Spinal cord (tissue), 10 donors: ENCODE measurements around the gene UROS. TPM values are rescaled to one million over a fixed set of nuclear protein-coding genes. Genes with fewer than 3 reads are reported as not detected.
A peak's percentile ranks its signal among the peaks of the same experiment; 100 is the strongest.

Source experiments
- DNase-seq, 6 donors: peaks; one replicate each; pipeline versions ENCODE4 v3.0.0 to v3.0.0-alpha.2; 2013 to 2015; ENCODE audit warnings: low spot score in 6 of 6, low read depth in 4 of 6
- H3K27ac ChIP-seq: one replicate; pipeline ENCODE4 v1.5.1; 2013; ENCODE audit warnings: low read depth, low read length, control low read depth
- H3K27me3 ChIP-seq: one replicate; pipeline ENCODE4 v1.6.1; 2013; ENCODE audit warnings: low read length; ENCODE audit not compliant: control insufficient read depth, insufficient read depth
- H3K36me3 ChIP-seq: one replicate; pipeline ENCODE4 v1.6.1; 2013; ENCODE audit warnings: low read length; ENCODE audit not compliant: control insufficient read depth, insufficient read depth
- H3K4me1 ChIP-seq: one replicate; pipeline ENCODE4 v1.6.1; 2013; ENCODE audit warnings: low read length; ENCODE audit not compliant: control insufficient read depth, insufficient read depth
- H3K4me3 ChIP-seq: one replicate; pipeline ENCODE4 v1.5.1; 2013; ENCODE audit warnings: low read depth, low read length, control low read depth
- H3K9me3 ChIP-seq: one replicate; pipeline ENCODE4 v1.6.1; 2013; ENCODE audit warnings: low read length; ENCODE audit not compliant: control insufficient read depth, insufficient read depth
- WGBS: methylation state at CpG from one replicate; pipeline ENCODE4 v1.1.5; 2013; ENCODE audit warnings: missing lambda C conversion rate; ENCODE audit not compliant: insufficient coverage; 5-methylcytosine and 5-hydroxymethylcytosine counted together
- polyA plus RNA-seq, 2 donors: library from polyadenylated mRNA; unstranded; fragments of 120-200 nt; gene quantifications; one replicate each; pipeline ENCODE4 v1.2.1, GENCODE V29; 2013; ENCODE audit not compliant: insufficient read length in 2 of 2
- total RNA-seq, 2 donors: library from RNA; depleted of rRNA in 1 of 2; stranded (reverse); fragments of 120-200 nt in 1 of 2; fragments of >200 nt in 1 of 2; gene quantifications; one replicate each; pipeline versions ENCODE4 v1.2.3 to v1.2.4, GENCODE V29; 2013 to 2014
- donor health status: healthy.

UROS gene
- total and polyA plus RNA-seq, 4 donors: 61.9 to 88.6 (median 83.2) TPM

GRCh38 chr10:125850766-125851731 lies 28.0 kb upstream of the UROS start:
- Histone ChIP-seq H3K4me3 (no peak overlapping the region), H3K36me3 (peaks cover 21% of the 10 kb centered on the region), H3K9me3 (no peaks in the 10 kb centered on the region), H3K27me3 (no peaks in the 10 kb centered on the region), H3K27ac (no peak overlapping the region), H3K4me1 (no peaks in the 10 kb centered on the region)
- no CpG with 5 or more reads among the region's 2 CpGs for WGBS
- DNase-seq: no peak

GRCh38 chr10:125849448-125849847 lies 26.4 kb upstream of the UROS start:
- 90% methylated on average over 1 of the region's 7 CpGs for WGBS
- peaks cover 7% of the 10 kb centered on the region for H3K4me1 ChIP-seq
- DNase-seq: no peak
- H3K36me3 ChIP-seq: peaks cover 20% of the 10 kb centered on the region
- H3K4me3 ChIP-seq: no peak overlapping the region
- H3K27me3 ChIP-seq: no peaks in the 10 kb centered on the region
- no peaks in the 10 kb centered on the region for H3K9me3 ChIP-seq
- no peak overlapping the region for H3K27ac ChIP-seq

GRCh38 chr10:125848857-125849256 lies 25.8 kb upstream of the UROS start:
- no peaks in the 10 kb centered on the region for H3K9me3 ChIP-seq
- no peak for DNase-seq
- H3K27me3 ChIP-seq: no peaks in the 10 kb centered on the region
- H3K4me1 ChIP-seq: peaks cover 7% of the 10 kb centered on the region
- 67% methylated on average over 1 of the region's 2 CpGs for WGBS
- H3K27ac ChIP-seq: no peak overlapping the region
- peaks cover 20% of the 10 kb centered on the region for H3K36me3 ChIP-seq
- no peak overlapping the region for H3K4me3 ChIP-seq

- H3K27ac ChIP-seq: no peak overlapping the region
- H3K4me3 ChIP-seq: no peak overlapping the region
- peaks cover 7% of the 10 kb centered on the region for H3K4me1 ChIP-seq
- 93% methylated on average over 1 of the region's 2 CpGs for WGBS
- H3K36me3 ChIP-seq: peaks cover 20% of the 10 kb centered on the region
- no peaks in the 10 kb centered on the region for H3K9me3 ChIP-seq
- no peaks in the 10 kb centered on the region for H3K27me3 ChIP-seq
- DNase-seq: no peak
Observed at GRCh38 chr10:125848371-125848770, 25.3 kb upstream of the UROS start.

GRCh38 chr10:125846894-125847293 lies 23.8 kb upstream of the UROS start:
- WGBS: no CpG with 5 or more reads among the region's 3 CpGs
- Histone ChIP-seq H3K27me3 (no peaks in the 10 kb centered on the region), H3K27ac (no peak overlapping the region), H3K4me1 (peaks cover 7% of the 10 kb centered on the region), H3K9me3 (no peaks in the 10 kb centered on the region), H3K4me3 (no peak overlapping the region), H3K36me3 (peaks cover 25% of the 10 kb centered on the region)
- DNase-seq: no peak

- 96% methylated on average over 6 of the region's 11 CpGs for WGBS
- DNase-seq: no peak
- H3K27me3 ChIP-seq: no peaks in the 10 kb centered on the region
- peaks cover 7% of the 10 kb centered on the region for H3K4me1 ChIP-seq
- no peak overlapping the region for H3K27ac ChIP-seq
- H3K36me3 ChIP-seq: peaks cover 23% of the 10 kb centered on the region
- H3K9me3 ChIP-seq: no peaks in the 10 kb centered on the region
- no peak overlapping the region for H3K4me3 ChIP-seq
Observed at GRCh38 chr10:125845617-125846016, 22.6 kb upstream of the UROS start.

- H3K27me3 ChIP-seq: no peaks in the 10 kb centered on the region
- H3K27ac ChIP-seq: no peak overlapping the region
- peak in 2 of 6 donors; percentile 13 to 81 for DNase-seq
- H3K4me3 ChIP-seq: no peak overlapping the region
- WGBS: 50% methylated on average over 5 of the region's 7 CpGs
- H3K36me3 ChIP-seq: peaks cover 29% of the 10 kb centered on the region
- peaks cover 7% of the 10 kb centered on the region for H3K4me1 ChIP-seq
- H3K9me3 ChIP-seq: no peaks in the 10 kb centered on the region
Observed at GRCh38 chr10:125844751-125845221, 21.7 kb upstream of the UROS start.

GRCh38 chr10:125843603-125844329 lies 20.7 kb upstream of the UROS start:
- 89% methylated on average over 7 of the region's 9 CpGs for WGBS
- no peak for DNase-seq
- Histone ChIP-seq H3K27me3 (no peaks in the 10 kb centered on the region), H3K27ac (no peak overlapping the region), H3K4me3 (no peak overlapping the region), H3K9me3 (no peaks in the 10 kb centered on the region), H3K4me1 (peaks cover 7% of the 10 kb centered on the region), H3K36me3 (peaks cover 28% of the 10 kb centered on the region)

GRCh38 chr10:125840955-125841354 lies 17.9 kb upstream of the UROS start:
- no peak for DNase-seq
- H3K36me3 ChIP-seq: peaks cover 35% of the 10 kb centered on the region
- no peak overlapping the region for H3K4me3 ChIP-seq
- no peaks in the 10 kb centered on the region for H3K27me3 ChIP-seq
- no peak overlapping the region for H3K27ac ChIP-seq
- peaks cover 7% of the 10 kb centered on the region for H3K4me1 ChIP-seq
- no CpG with 5 or more reads among the region's 3 CpGs for WGBS
- no peaks in the 10 kb centered on the region for H3K9me3 ChIP-seq
